Measurements from ENCODE around the gene C1orf226. TPM values are rescaled to one million over a fixed set of nuclear protein-coding genes. Genes with fewer than 3 reads are reported as not detected.

C1orf226 gene
- total and polyA plus RNA-seq, 5 donors, result 1.0 to 5.7 (median 4.4) TPM

DNA sequence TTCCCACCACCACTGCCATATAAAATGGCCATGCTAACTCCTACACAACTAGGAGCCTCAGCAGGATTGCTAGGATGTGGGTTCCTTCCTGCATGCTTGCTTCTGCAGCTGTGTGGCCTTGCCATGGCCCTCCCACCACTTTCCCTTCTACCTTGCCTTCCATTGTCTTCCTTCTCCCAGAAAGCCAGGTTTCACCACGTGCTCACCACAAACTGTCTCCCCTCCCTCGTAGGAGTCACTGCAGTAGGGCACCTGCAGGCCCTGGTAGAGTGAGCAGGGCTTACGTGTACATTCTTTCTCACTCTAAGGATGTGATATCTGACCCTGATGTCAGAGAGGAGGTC lies 3.7 kb downstream of the C1orf226 start:
- DNase-seq (no peak), ATAC-seq (no peak)
- Histone ChIP-seq H3K4me3 (ENCODE audit: low read length) (no peak overlapping the region), H3K9me3 (ENCODE audit: control insufficient read depth, low read length) (no peaks in the 10 kb centered on the region), H3K27me3 (ENCODE audit: control insufficient read depth, insufficient read depth) (no peaks in the 10 kb centered on the region), H3K27ac (ENCODE audit: low read length) (no peak overlapping the region), H3K4me1 (ENCODE audit: control insufficient read depth, insufficient read depth, low read length) (no peaks in the 10 kb centered on the region)
- WGBS, result 78% methylated on average over 3 of the region's 3 CpGs
- intact Hi-C loops (cut with DNase I), result loop anchor here in 1 of 4 donors (5.0 kb wide), 1 partner anchor 328 kb away; no protein-coding TSS in a partner anchor

DNA sequence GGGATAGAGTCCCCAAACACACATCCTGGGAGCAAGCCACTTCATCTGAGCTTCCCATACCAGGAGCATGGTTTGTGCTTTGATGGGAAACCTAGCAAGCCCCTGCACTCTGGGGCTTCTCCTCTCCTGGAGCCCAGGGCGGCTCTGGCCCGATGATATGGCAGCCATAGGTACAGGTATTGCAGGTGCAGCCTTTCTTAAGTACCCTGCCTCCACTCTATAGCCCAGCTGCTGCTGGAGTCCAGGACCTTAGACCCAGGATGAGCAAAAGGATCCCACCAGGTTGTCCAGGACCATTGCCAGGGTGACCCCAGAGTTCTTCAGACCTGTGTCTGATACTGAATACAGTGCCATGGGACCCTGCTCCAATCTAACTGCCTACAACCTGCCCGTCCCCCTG lies 4.2 kb downstream of the C1orf226 start:
- H3K27ac ChIP-seq (ENCODE audit: low read length), result no peak overlapping the region
- DNase-seq (no peak), ATAC-seq (no peak)
- intact Hi-C loops (cut with DNase I), result loop anchor here in 1 of 4 donors (5.0 kb wide), 1 partner anchor 328 kb away; no protein-coding TSS in a partner anchor
- H3K27me3 ChIP-seq (ENCODE audit: control insufficient read depth, insufficient read depth), result no peaks in the 10 kb centered on the region
- no peaks in the 10 kb centered on the region for H3K9me3 ChIP-seq (ENCODE audit: control insufficient read depth, low read length)
- no peak overlapping the region for H3K4me3 ChIP-seq (ENCODE audit: low read length)
- 79% methylated on average over 3 of the region's 3 CpGs for WGBS
- no peaks in the 10 kb centered on the region for H3K4me1 ChIP-seq (ENCODE audit: control insufficient read depth, insufficient read depth, low read length)

DNA sequence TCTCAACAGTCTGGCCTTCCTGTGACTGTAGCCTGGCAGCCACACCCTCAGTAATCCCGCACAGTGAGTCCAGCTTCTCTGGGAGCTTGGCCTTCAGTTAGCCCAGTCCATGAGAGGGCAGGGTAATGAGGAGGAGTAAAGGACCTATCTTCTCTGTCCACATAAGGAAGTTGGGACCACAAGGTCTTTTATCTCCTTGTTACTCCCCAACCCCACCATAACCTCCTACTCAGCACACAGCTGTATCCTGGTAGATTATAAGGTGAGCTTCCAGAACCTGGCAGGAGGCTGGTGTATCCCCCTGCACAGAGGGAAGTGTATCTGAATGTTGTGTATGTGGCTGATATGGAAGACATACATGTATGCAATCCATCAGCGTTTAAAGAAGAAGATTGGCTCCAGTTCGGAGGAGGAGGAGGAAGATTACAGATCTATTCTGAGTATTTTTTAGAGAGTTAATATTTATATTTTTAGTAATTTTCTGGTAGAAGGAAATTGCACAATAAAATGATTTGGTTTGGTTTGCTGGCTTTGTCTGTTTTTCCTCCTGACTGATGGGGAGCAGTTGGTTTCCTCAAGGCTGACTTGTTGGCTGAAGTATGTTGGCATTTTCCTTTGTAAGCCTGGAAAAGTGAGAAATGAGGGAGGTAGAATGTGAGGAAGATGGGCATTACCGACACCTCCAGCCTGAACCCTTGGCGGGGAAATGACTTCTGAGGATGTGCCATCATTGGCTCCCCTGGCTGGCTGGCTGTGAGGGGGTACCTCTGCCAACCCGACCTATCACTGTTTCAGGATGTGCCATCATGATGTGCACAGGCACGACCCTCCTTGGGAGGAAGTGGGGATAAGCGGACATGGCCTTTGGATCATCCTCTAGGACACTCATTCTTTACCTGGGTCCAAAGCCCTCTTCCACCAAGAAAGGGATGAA lies 5.0 kb downstream of the C1orf226 start:
- DNase-seq (no peak), ATAC-seq (no peak)
- Histone ChIP-seq H3K4me3 (ENCODE audit: low read length) (no peak overlapping the region), H3K4me1 (ENCODE audit: control insufficient read depth, insufficient read depth, low read length) (no peaks in the 10 kb centered on the region), H3K9me3 (ENCODE audit: control insufficient read depth, low read length) (no peaks in the 10 kb centered on the region), H3K27me3 (ENCODE audit: control insufficient read depth, insufficient read depth) (no peaks in the 10 kb centered on the region), H3K27ac (ENCODE audit: low read length) (no peak overlapping the region)
- intact Hi-C loops (cut with DNase I), result loop anchor here in 1 of 4 donors (5.0 kb wide), 1 partner anchor 329 kb away; no protein-coding TSS in a partner anchor
- WGBS, result 87% methylated on average over 8 of the region's 8 CpGs

DNA sequence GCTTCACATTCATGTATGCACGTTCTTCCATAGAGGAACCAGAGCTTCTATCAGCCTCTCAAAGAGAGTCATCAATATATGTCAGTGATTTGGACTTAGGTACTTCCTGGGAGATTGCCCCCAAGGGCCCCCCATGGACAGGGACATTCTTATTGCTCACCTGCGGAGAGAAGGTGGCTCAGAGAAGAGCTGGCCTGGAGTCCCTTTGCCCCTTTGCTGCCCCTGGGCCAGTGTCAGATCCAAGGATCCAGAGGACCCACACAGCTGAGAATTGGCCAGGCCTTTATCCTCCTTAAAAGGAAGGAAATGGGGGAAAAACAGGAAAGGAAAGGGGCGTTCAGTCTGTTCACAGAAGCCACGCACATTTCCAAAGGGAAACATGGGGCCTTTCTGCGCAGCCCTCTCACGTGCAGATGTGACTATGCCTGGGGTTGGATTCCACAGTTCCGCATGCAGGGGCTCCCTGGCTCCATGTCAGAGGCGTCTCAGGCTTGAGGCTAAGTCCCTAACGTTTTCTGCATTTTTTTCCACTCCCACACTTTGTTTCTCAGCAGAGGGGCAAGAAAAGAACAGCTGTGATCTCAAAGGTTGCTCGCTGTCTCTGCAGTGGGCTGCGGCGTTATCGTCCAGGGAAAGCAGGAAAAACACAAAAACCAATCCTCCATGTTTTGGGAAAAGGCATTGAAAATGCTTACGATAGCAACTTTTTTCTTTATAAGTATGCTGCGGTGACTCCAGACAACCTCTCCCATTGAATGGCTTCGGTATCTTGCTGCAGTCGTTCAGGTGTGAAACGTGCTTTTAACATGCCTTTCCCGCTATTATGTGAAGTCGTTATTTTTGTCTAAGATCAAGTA lies 5.9 kb downstream of the C1orf226 start:
- intact Hi-C loops (cut with DNase I), result loop anchor here in 1 of 4 donors (5.0 kb wide), 1 partner anchor 330 kb away; no protein-coding TSS in a partner anchor
- no peak for DNase-seq
- Histone ChIP-seq H3K4me1 (ENCODE audit: control insufficient read depth, insufficient read depth, low read length) (no peaks in the 10 kb centered on the region), H3K4me3 (ENCODE audit: low read length) (no peak overlapping the region), H3K27ac (ENCODE audit: low read length) (no peak overlapping the region), H3K27me3 (ENCODE audit: control insufficient read depth, insufficient read depth) (no peaks in the 10 kb centered on the region), H3K9me3 (ENCODE audit: control insufficient read depth, low read length) (no peaks in the 10 kb centered on the region)
- ATAC-seq, result no peak
- WGBS, result 59% methylated on average over 20 of the region's 20 CpGs

DNA sequence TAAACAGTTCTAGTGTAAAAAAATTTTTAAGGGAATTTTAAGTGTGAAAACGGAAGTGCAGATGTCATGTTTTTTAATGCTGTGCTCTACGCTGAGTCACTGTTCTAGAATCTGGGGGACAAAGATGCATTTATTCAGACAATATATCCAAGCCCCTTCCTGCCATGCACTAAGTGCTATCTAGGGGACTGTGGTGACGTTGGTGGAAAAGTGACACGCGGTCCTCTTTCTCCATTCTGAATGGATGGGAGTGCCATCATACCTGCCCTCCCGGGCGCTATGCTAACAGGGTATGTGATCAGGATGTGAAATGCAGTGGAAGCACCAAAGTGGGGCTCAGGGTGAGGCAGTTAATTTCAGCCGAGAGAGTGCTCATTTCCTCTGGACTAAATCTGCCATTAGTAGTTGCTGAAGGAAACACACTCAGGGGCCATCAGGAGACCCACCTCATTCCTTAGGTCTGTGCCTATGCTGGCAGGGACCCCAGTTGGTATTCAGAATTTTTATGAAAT lies 6.6 kb downstream of the C1orf226 start:
- Histone ChIP-seq H3K4me1 (ENCODE audit: control insufficient read depth, insufficient read depth, low read length) (no peaks in the 10 kb centered on the region), H3K9me3 (ENCODE audit: control insufficient read depth, low read length) (no peaks in the 10 kb centered on the region), H3K27ac (ENCODE audit: low read length) (no peak overlapping the region), H3K27me3 (ENCODE audit: control insufficient read depth, insufficient read depth) (no peaks in the 10 kb centered on the region), H3K4me3 (ENCODE audit: low read length) (no peak overlapping the region)
- WGBS, result 84% methylated on average over 8 of the region's 8 CpGs
- DNase-seq (no peak), ATAC-seq (no peak)
- intact Hi-C loops (cut with DNase I), result loop anchor here in 1 of 4 donors (5.0 kb wide), 1 partner anchor 331 kb away; no protein-coding TSS in a partner anchor

DNA sequence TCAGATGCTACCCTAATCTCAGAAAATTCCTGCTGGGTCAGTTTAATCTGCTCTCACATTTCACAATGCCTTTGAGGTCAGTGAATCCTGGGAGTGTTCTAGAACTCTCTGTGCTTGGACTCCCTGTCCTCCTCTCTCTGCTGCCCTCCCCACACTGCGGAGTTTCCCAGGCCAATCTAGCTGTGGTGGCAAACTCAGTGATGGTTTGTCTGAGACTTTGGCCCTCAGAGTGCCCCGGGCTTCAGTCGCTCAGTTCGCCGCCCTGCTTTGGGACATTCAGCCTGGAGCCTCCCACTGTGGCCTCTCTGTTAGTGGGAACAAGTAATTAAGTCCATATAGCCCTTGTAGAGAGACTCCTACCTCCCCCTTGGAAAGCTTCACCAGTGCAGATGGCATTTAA lies 7.1 kb downstream of the C1orf226 start:
- intact Hi-C loops (cut with DNase I), result loop anchor here in 1 of 4 donors (5.0 kb wide), 1 partner anchor 331 kb away; no protein-coding TSS in a partner anchor
- no peaks in the 10 kb centered on the region for H3K27me3 ChIP-seq (ENCODE audit: control insufficient read depth, insufficient read depth)

DNA sequence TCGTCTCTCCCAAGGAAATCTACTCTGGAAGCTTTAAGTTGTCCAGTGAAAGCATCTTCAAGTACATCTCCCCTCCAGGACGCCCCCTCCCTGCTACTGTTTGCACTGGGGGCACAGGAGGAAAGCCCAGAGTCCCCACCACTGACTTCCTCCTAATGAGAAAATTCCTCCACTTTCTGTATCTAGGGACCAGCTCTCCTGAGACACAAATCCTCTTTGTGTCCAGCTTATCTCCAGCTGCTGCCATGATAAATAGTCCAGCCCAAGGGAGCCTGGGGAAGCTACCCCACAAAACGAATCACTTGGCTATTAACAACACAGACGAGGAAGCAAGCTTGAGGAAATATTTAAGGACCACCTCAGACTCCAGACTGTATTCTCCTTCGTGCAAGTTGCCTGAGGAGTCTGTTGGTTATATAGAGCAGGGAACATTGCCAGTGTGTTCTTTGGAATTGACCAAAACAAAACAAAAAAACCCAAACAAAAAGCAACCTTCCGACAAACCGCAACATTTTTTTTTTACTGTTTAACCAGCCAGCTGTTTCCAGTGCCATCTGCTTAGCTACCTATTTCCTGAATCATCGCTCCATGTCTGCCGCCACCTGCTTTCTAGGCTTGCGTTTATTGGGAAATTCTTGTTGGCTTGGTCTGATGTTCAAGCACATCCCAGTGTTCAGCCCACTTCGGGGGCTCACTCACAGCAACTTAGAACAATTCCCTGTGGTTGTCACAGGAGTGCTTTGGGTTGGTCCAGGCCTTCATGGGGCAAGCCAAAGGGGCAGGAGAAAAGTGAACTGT lies 7.7 kb downstream of the C1orf226 start:
- intact Hi-C loops (cut with DNase I), result loop anchor here in 1 of 4 donors (5.0 kb wide), 1 partner anchor 332 kb away; no protein-coding TSS in a partner anchor
- Histone ChIP-seq H3K27ac (ENCODE audit: low read length) (no peak overlapping the region), H3K4me1 (ENCODE audit: control insufficient read depth, insufficient read depth, low read length) (no peaks in the 10 kb centered on the region), H3K4me3 (ENCODE audit: low read length) (no peak overlapping the region), H3K27me3 (ENCODE audit: control insufficient read depth, insufficient read depth) (no peaks in the 10 kb centered on the region), H3K9me3 (ENCODE audit: control insufficient read depth, low read length) (no peaks in the 10 kb centered on the region)
- 56% methylated on average over 11 of the region's 11 CpGs for WGBS
- DNase-seq (no peak), ATAC-seq (peak in 1 of 2 donors; percentile 13)

More for the DNA sequence above, 7.1 kb downstream of the C1orf226 start:
- WGBS, result 94% methylated on average over 5 of the region's 5 CpGs
- Histone ChIP-seq H3K27ac (ENCODE audit: low read length) (no peak overlapping the region), H3K4me3 (ENCODE audit: low read length) (no peak overlapping the region), H3K9me3 (ENCODE audit: control insufficient read depth, low read length) (no peaks in the 10 kb centered on the region), H3K4me1 (ENCODE audit: control insufficient read depth, insufficient read depth, low read length) (no peaks in the 10 kb centered on the region)
- peak; percentile 73 to 79 for ATAC-seq
- DNase-seq, result peak in 1 of 3 donors; percentile 61

DNA sequence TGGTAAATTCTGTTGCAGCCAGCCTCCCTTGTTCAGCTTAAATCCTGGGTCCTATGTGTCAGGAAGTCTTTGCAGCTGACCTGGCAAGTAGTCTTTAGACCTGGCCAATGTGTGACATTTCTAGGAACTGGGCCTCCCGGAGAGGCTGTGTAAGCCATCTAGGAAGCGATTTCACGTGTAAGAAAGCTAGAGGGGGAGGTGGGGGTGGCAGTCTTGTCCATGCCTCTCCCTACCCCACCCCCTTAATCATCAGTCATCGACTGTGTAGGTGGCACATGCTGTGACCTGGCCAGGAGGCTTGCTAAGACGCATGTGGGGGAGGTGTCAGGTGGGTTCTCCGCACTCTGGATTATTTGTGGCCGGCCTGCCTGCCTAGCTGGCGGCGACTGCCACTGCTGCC lies 8.4 kb downstream of the C1orf226 start:
- WGBS, result 69% methylated on average over 9 of the region's 9 CpGs
- no peaks in the 10 kb centered on the region for H3K9me3 ChIP-seq (ENCODE audit: control insufficient read depth, low read length)
- no peaks in the 10 kb centered on the region for H3K4me1 ChIP-seq (ENCODE audit: control insufficient read depth, insufficient read depth, low read length)
- ATAC-seq (no peak), DNase-seq (no peak)
- H3K4me3 ChIP-seq (ENCODE audit: low read length), result no peak overlapping the region
- intact Hi-C loops (cut with DNase I), result loop anchor here (5.0 to 10.0 kb wide), 2 partner anchors 333 to 335 kb away; no protein-coding TSS in a partner anchor
- H3K27ac ChIP-seq (ENCODE audit: low read length), result no peak overlapping the region
- H3K27me3 ChIP-seq (ENCODE audit: control insufficient read depth, insufficient read depth), result no peaks in the 10 kb centered on the region

DNA sequence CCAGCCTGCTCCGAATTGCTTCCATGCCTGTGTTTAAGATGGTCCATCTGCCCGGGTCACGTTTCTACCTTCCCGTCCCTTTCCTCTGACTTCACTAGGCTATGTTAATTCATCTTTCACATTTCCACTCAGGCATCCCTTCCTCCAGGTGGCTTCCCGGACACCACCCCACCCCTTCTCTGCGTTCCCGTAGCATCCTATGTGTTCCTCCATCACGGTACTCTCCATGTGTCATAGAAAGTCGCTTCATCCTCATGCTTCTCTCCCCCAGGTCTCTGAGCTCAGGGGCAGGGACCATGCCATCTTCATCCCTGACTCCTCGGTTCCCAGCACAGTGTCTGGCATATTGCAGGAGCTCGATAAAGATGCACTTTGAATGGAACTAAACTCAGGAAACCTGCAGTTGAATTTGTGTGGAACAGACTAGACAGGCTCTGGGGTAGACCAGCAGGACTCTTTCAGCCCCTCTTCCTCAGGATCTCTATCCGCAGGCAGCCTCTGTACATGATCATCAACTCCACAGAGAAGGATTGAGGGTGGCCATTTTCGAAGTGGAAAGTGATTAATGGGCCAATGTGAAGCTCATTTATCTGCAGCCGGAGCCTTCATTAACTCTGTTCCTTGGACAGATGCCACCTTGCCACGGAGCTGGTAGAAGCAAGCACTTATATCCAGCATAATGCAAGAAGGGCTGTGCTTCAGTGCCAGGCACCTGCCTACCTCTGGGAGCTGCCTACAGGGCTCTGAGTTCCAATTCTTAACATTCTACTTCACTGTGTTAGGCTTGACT lies 9.1 kb downstream of the C1orf226 start:
- H3K9me3 ChIP-seq (ENCODE audit: control insufficient read depth, low read length), result no peaks in the 10 kb centered on the region
- no peak overlapping the region for H3K27ac ChIP-seq (ENCODE audit: low read length)
- DNase-seq (no peak), ATAC-seq (no peak)
- H3K27me3 ChIP-seq (ENCODE audit: control insufficient read depth, insufficient read depth), result no peaks in the 10 kb centered on the region
- H3K4me3 ChIP-seq (ENCODE audit: low read length), result no peak overlapping the region
- intact Hi-C loops (cut with DNase I), result loop anchor here in 3 of 4 donors (5.0 to 10.0 kb wide), 2 partner anchors 333 to 336 kb away; no protein-coding TSS in a partner anchor
- no peaks in the 10 kb centered on the region for H3K4me1 ChIP-seq (ENCODE audit: control insufficient read depth, insufficient read depth, low read length)
- 77% methylated on average over 15 of the region's 15 CpGs for WGBS

Data from right cardiac atrium (tissue), 5 donors.